ENCODE measurements around the gene PMEPA1.

Gene PMEPA1

GRCh38 chr20:57675773-57676172, 34.0 kb downstream of the PMEPA1 start:
- DNase-seq, result no peak

- no peak for DNase-seq
Observed at GRCh38 chr20:57672953-57673575, 36.8 kb downstream of the PMEPA1 start.

GRCh38 chr20:57672164-57672563, 37.7 kb downstream of the PMEPA1 start:
- DNase-seq, result peak; percentile 74

- DNase-seq, result no peak
Observed at GRCh38 chr20:57671662-57672061, 38.2 kb downstream of the PMEPA1 start.

- no peak for DNase-seq
Observed at GRCh38 chr20:57671072-57671391, 38.8 kb downstream of the PMEPA1 start.

- DNase-seq, result no peak
Observed at GRCh38 chr20:57670288-57671071, 39.3 kb downstream of the PMEPA1 start.

- no peak for DNase-seq
Observed at GRCh38 chr20:57669632-57670031, 40.2 kb downstream of the PMEPA1 start.

- DNase-seq, result no peak
Observed at GRCh38 chr20:57667924-57668782, 41.7 kb downstream of the PMEPA1 start.

- DNase-seq, result no peak
Observed at GRCh38 chr20:57667388-57667787, 42.4 kb downstream of the PMEPA1 start.

- no peak for DNase-seq
Observed at GRCh38 chr20:57666834-57667157, 43.0 kb downstream of the PMEPA1 start.

GRCh38 chr20:57666106-57666833, 43.5 kb downstream of the PMEPA1 start:
- no peak for DNase-seq

- no peak for DNase-seq
Observed at GRCh38 chr20:57665589-57665971, 44.2 kb downstream of the PMEPA1 start.

GRCh38 chr20:57664924-57665588, 44.8 kb downstream of the PMEPA1 start:
- DNase-seq, result no peak

GRCh38 chr20:57664476-57664875, 45.3 kb downstream of the PMEPA1 start:
- no peak for DNase-seq

- DNase-seq, result no peak
Observed at GRCh38 chr20:57663681-57664451, 45.9 kb downstream of the PMEPA1 start.

GRCh38 chr20:57663241-57663640, 46.6 kb downstream of the PMEPA1 start:
- no peak for DNase-seq

GRCh38 chr20:57662456-57663240, 47.2 kb downstream of the PMEPA1 start:
- no peak for DNase-seq

GRCh38 chr20:57661746-57662455, 47.9 kb downstream of the PMEPA1 start:
- no peak for DNase-seq

GRCh38 chr20:57660922-57661745, 48.7 kb downstream of the PMEPA1 start:
- no peak for DNase-seq
